ENCODE measurements around the gene NUDT1.

DNA sequence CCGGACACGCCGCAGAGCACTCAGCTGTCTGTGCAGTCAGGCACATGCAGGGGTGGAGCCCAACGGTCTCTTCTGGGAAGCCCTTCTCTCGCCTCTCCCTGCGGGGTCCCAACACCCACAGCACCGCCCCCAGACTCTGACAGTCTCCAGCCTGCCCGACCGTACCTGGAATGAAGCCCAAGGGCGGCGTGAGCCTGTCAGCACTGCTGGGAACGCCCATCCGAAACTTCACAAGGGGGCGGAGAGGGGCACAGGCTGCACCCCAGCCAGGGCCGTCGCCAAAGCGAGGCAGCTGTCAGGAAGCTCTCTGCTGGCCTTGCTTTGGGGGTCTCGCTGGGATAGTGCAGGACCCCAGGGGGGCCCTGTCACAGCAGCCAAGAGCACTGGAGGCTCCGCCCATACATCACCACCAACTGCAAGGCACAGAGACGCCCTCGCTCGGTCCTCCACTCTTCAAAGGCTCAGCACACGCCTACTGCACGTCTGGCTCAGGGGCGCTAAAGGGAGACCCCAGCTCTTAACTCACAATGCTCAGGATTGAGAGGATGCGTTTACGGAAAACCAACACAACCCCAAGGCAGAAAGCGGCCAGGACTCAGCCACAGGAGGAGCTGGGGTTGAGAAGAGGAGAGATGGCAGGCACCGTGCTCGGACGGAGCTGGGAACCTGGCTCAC lies 40.2 kb upstream of the NUDT1 start:
- no peak for TF ChIP-seq EZH2 (IDR thresholded peaks at IDR 0.05; ENCODE audit: insufficient read depth, poor library complexity, severe bottlenecking)
- TF ChIP-seq EZH2phosphoT487 (IDR thresholded peaks at IDR 0.05; ENCODE audit: insufficient read depth, low read depth): no peak
